Daoy (cell line): ENCODE results near the gene SLC12A8. TPM values are rescaled to one million over a fixed set of nuclear protein-coding genes. Genes with fewer than 3 reads are reported as not detected.
A peak's percentile ranks its signal among the peaks of the same experiment; 100 is the strongest.

Source experiments
- DNase-seq: peaks from one replicate; pipeline ENCODE4 v3.0.0-alpha.2; 2015; ENCODE audit warnings: low read depth
- total RNA-seq: library from RNA; depleted of rRNA; stranded (reverse); fragments of >200 nt; shearing (Covaris generic); gene quantifications from 2 replicates; pipeline ENCODE4 v1.2.3, GENCODE V29; 2014

Gene SLC12A8
- total RNA-seq, 1 experiment from 2014 or later, result 6.3 TPM

- DNase-seq, result no peak
Observed at GRCh38 chr3:125151916-125152315, 60.6 kb downstream of the SLC12A8 start.

GRCh38 chr3:125151442-125151817 is 61.1 kb downstream of the SLC12A8 start:
- no peak for DNase-seq

GRCh38 chr3:125150525-125151441 is 61.8 kb downstream of the SLC12A8 start:
- peak; percentile 41 for DNase-seq

GRCh38 chr3:125149462-125149861 is 63.1 kb downstream of the SLC12A8 start:
- no peak for DNase-seq

DNA sequence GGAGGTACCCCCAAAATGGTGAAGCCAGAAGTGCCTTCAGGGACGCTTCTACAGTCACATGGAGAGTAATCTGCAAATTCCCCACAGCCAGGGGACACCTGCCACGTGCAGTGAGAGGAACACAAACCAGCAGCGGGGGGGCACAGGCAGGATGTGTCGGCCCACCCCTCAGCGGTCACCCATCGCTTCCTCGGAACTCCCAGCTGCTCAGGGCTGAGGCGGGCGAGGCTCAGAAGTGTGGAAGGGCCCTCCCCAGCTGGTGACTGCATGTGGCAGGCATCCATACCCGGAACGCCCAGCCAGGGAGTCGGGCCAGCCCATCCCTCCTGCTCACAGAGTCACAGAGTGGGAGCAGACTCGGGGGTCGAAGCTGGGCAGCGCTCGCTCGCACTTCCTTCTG is 63.7 kb downstream of the SLC12A8 start:
- DNase-seq, result peak; percentile 70

- DNase-seq, result no peak
Observed at GRCh38 chr3:125148016-125148812, 64.3 kb downstream of the SLC12A8 start.

DNA sequence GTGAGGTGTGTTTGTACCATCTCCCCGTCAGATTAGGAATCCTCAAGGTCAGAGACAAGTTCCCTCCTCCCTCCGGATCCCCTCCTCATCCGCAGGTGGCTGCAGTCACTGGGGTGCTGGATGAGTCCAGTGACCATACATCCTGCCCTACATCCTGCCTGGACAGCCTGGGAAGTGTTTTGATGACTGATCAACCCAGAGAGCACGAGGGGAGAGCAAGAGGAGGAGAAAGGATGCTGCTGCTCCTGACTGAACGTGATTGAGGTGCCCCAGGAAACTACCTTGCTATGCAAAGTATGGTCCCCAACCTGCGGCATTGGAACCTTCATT is 65.1 kb downstream of the SLC12A8 start:
- no peak for DNase-seq

GRCh38 chr3:125146626-125147490 is 65.7 kb downstream of the SLC12A8 start:
- DNase-seq, result no peak

- DNase-seq, result no peak
Observed at GRCh38 chr3:125145751-125146475, 66.6 kb downstream of the SLC12A8 start.

GRCh38 chr3:125144653-125145314 is 67.8 kb downstream of the SLC12A8 start:
- no peak for DNase-seq

GRCh38 chr3:125143982-125144652 is 68.4 kb downstream of the SLC12A8 start:
- DNase-seq, result peak; percentile 55

DNA sequence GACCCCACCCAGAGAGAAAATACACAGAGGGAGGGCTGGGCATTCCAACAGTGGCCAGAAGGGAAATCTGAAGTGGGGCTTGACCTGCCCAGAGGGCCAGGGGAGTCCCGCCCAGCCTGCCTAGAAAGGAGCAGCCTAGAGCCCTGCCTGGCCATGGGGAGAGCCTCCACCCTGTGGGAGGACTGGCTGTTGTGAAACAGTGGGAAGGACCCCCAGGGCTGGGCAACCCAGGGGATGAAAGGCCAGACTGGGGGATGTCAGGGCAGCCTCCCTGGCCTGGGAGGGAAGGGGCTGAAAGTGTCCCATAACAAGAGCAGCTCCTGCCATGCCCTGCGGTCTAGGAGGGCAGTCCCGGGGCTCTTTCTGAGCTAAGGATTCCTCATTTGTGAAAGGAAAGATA is 69.0 kb downstream of the SLC12A8 start:
- no peak for DNase-seq

- no peak for DNase-seq
Observed at GRCh38 chr3:125142940-125143339, 69.6 kb downstream of the SLC12A8 start.

- DNase-seq, result no peak
Observed at GRCh38 chr3:125142420-125142778, 70.1 kb downstream of the SLC12A8 start.

- no peak for DNase-seq
Observed at GRCh38 chr3:125141596-125142419, 70.7 kb downstream of the SLC12A8 start.

- no peak for DNase-seq
Observed at GRCh38 chr3:125140818-125141595, 71.5 kb downstream of the SLC12A8 start.

DNA sequence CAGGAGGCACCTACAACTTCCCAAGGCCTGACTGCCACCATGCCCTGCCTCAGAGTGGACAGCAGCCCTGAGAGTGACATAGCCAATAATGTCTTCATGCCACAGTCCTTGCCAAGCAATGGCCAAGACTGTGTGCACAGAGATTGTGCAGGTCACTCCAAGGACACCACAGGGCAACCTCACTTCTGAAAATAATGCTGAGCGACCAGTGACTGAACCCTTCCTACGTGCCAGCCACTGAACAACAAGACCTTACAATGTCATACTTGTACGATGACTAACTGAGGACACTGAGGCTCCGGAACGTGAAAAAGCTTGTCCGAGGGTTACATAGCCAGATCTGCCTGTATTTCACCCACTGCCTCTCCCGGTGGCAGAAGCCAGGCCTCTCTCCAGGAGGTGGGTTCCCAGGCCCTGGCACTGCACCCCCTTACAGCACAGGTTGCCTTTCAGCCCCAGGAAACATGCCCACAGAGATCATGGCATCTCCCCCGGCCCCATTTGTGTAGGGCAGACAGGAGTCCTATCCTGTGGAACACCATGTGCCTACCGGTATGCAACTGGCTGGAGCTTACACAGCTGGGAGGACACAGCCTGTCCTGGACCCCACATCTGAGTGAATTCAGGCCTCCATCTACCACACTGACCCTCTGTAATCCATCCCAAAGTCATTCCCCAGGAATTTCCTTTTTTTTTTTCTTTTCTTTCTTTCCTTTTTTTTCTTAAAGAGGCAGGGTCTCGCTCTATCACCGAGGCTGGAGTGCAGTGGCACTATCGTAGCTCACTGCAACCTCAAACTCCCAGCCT is 72.3 kb downstream of the SLC12A8 start:
- DNase-seq, result no peak

GRCh38 chr3:125139386-125139785 is 73.2 kb downstream of the SLC12A8 start:
- no peak for DNase-seq
